WERI-Rb-1 (cell line): ENCODE data around the gene SHC3.

Experiments used
- DNase-seq: peaks from one replicate; pipeline ENCODE4 v3.0.0-alpha.2; 2020
- H3K27ac ChIP-seq: fragments of 250-450 bp; sonication (Bioruptor Pico); 2 replicates; pipeline ENCODE4 v1.5.1; 2020; ENCODE audit warnings: mild to moderate bottlenecking, moderate library complexity
- H3K27me3 ChIP-seq: fragments of 250-450 bp; sonication (Bioruptor Pico); 2 replicates; pipeline ENCODE4 v1.5.1; 2021; ENCODE audit warnings: mild to moderate bottlenecking, low read depth, moderate library complexity; ENCODE audit not compliant: insufficient read depth, severe bottlenecking
- H3K36me3 ChIP-seq: fragments of 250-450 bp; sonication (Bioruptor Pico); 2 replicates; pipeline ENCODE4 v1.5.1; 2020; ENCODE audit warnings: mild to moderate bottlenecking, moderate library complexity
- H3K4me3 ChIP-seq: 2 replicates; pipeline ENCODE4 v1.5.1; 2011; ENCODE audit warnings: low read depth, mild to moderate bottlenecking, control low read depth, low read length
- H3K9me3 ChIP-seq: fragments of 250-450 bp; sonication (Bioruptor Pico); 2 replicates; pipeline ENCODE4 v1.5.1; 2021; ENCODE audit warnings: mild to moderate bottlenecking, moderate library complexity; ENCODE audit not compliant: severe bottlenecking
- CTCF ChIP-seq: IDR thresholded peaks from 2 replicates; pipeline ENCODE4 v1.5.1; 2011; ENCODE audit warnings: low read depth, mild to moderate bottlenecking, control low read depth, inconsistent platforms, low read length

SHC3 gene

GRCh38 chr9:89191004-89191403 is 12.4 kb upstream of the SHC3 start:
- DNase-seq: no peak
- Histone ChIP-seq H3K36me3 (no peaks in the 10 kb centered on the region), H3K27me3 (no peaks in the 10 kb centered on the region), H3K4me3 (no peak overlapping the region), H3K9me3 (no peaks in the 10 kb centered on the region), H3K27ac (no peak overlapping the region)
- no peak for TF ChIP-seq CTCF

GRCh38 chr9:89189215-89189614 is 10.6 kb upstream of the SHC3 start:
- Histone ChIP-seq H3K36me3 (no peaks in the 10 kb centered on the region), H3K9me3 (no peaks in the 10 kb centered on the region), H3K27me3 (no peaks in the 10 kb centered on the region), H3K27ac (no peak overlapping the region), H3K4me3 (no peak overlapping the region)
- TF ChIP-seq CTCF: no peak
- no peak for DNase-seq

- H3K27ac ChIP-seq: no peak overlapping the region
These were observed 9.3 kb upstream of the SHC3 start for GRCh38 chr9:89187950-89188349.

GRCh38 chr9:89187541-89187940 is 8.9 kb upstream of the SHC3 start:
- no peak for TF ChIP-seq CTCF
- no peaks in the 10 kb centered on the region for H3K36me3 ChIP-seq
- no peak for DNase-seq
- H3K9me3 ChIP-seq: no peaks in the 10 kb centered on the region
- H3K27ac ChIP-seq: no peak overlapping the region
- H3K4me3 ChIP-seq: no peak overlapping the region
- no peaks in the 10 kb centered on the region for H3K27me3 ChIP-seq

More at GRCh38 chr9:89187950-89188349, 9.3 kb upstream of the SHC3 start:
- no peak for DNase-seq
- no peak for TF ChIP-seq CTCF
- Histone ChIP-seq H3K9me3 (no peaks in the 10 kb centered on the region), H3K27me3 (no peaks in the 10 kb centered on the region), H3K4me3 (no peak overlapping the region), H3K36me3 (no peaks in the 10 kb centered on the region)

- DNase-seq: no peak
- H3K27ac ChIP-seq: no peak overlapping the region
- H3K27me3 ChIP-seq: no peaks in the 10 kb centered on the region
- TF ChIP-seq CTCF: no peak
- H3K9me3 ChIP-seq: no peaks in the 10 kb centered on the region
- H3K4me3 ChIP-seq: no peak overlapping the region
- H3K36me3 ChIP-seq: no peaks in the 10 kb centered on the region
These were observed 8.3 kb upstream of the SHC3 start for GRCh38 chr9:89186960-89187359.

- Histone ChIP-seq H3K36me3 (no peaks in the 10 kb centered on the region), H3K4me3 (no peak overlapping the region), H3K9me3 (no peaks in the 10 kb centered on the region), H3K27me3 (no peaks in the 10 kb centered on the region), H3K27ac (no peak overlapping the region)
- no peak for DNase-seq
- TF ChIP-seq CTCF: no peak
These were observed 7.4 kb upstream of the SHC3 start for GRCh38 chr9:89185980-89186379.
